ENCODE measurements around the gene TTLL8.

The TTLL8 gene

DNA sequence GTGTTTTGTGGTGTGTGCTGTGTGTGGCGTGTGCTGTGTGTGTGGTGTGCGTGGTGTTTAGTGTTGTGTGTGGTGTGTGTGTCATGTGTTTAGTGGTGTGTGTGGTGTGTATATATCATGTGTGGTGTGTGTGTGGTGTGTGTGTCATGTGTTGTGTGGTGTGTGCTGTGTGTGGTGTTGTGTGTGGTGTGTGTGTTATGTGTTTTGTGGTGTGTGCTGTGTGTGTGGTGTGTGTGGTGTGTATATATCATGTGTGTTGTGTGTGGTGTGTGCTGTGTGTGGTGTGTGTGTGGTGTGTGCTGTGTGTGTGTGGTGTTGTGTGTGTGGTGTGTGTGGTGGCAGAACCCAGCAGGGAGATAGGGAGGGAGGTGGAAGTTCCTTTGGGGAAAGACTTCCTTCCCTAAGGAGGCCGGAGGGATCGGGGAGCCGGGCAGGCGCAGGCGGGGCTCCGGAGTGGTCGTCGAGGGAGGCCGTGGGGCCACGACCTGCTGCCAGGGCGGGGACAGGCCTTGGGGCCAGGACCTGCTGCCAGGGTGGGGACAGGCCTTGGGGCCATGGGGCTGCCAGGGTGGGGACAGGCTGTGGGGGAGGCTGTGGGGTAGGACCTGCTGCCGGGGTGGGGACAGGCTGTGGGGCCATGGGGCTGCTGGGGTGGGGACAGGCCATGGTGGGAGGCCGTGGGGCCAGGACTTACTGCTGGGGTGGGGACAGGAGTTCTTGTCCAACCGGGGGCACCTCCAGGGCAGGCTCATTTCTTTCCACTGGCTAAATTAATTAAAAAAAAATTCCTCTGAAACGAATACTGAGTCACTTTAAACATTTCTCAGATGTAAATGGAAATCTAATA lies 82.3 kb downstream of the TTLL8 start:
- TF ChIP-seq, protein P1, sequence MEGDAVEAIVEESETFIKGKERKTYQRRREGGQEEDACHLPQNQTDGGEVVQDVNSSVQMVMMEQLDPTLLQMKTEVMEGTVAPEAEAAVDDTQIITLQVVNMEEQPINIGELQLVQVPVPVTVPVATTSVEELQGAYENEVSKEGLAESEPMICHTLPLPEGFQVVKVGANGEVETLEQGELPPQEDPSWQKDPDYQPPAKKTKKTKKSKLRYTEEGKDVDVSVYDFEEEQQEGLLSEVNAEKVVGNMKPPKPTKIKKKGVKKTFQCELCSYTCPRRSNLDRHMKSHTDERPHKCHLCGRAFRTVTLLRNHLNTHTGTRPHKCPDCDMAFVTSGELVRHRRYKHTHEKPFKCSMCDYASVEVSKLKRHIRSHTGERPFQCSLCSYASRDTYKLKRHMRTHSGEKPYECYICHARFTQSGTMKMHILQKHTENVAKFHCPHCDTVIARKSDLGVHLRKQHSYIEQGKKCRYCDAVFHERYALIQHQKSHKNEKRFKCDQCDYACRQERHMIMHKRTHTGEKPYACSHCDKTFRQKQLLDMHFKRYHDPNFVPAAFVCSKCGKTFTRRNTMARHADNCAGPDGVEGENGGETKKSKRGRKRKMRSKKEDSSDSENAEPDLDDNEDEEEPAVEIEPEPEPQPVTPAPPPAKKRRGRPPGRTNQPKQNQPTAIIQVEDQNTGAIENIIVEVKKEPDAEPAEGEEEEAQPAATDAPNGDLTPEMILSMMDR (IDR thresholded peaks at IDR 0.05; ENCODE audit: low read depth, low read length) = no peak
- Histone ChIP-seq H3K4me1 (peaks cover 3% of the 10 kb centered on the region), H3K9me3 (no peaks in the 10 kb centered on the region; the same call in 1 of the 2 replicates), H3K36me3 (no peaks in the 10 kb centered on the region), H3K4me3 (ENCODE audit: low read depth, low read length) (no peak overlapping the region), H3K27me3 (no peaks in the 10 kb centered on the region; the same call in 1 of the 2 replicates)
- peak; percentile 28 for DNase-seq

DNA sequence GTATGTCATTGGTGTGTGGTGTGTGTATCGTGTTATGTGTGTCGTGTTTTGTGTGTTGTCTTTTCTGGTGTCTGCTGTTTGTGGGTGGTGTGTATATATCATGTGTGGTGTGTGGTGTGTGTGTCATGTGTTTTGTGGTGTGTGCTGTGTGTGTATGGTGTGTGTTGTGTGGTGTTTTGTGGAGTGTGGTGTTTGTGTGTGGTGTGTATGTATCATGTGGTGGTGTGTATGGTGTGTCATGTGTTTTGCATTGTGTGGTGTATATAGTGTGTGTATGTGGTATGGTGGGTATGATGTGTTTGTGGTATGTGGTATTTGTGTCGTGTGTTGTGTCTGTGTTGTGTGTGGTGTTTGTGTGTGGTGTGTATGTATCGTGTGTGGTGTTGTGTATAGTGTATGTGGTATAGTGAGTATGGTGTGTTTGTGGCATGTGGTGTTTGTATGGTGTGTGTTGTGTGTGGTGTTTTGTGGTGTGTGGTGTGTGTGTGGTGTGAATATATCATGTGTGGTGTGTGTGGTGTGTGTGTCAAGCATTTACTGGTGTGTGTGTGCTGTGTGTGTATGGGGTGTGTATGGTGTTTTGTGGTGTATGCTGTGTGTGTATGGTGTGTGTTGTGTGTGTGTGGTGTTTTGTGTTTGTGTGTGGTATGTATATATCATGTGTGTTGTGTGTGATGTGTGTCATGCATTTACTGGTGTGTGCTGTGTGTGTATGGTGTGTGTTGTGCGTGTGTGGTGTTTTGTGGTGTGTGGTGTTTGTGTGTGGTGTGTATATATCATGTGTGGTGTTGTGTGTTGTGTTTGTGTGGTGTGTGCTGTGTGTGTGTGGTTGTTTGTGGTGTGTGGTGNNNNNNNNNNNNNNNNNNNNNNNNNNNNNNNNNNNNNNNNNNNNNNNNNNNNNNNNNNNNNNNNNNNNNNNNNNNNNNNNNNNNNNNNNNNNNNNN lies 84.8 kb downstream of the TTLL8 start:
- DNase-seq = no peak
- Histone ChIP-seq H3K4me3 (ENCODE audit: low read depth, low read length) (no peak overlapping the region), H3K4me1 (peaks cover 8% of the 10 kb centered on the region), H3K27me3 (no peaks in the 10 kb centered on the region; the same call in 1 of the 2 replicates), H3K36me3 (no peaks in the 10 kb centered on the region), H3K9me3 (no peaks in the 10 kb centered on the region; the same call in 1 of the 2 replicates)
- TF ChIP-seq, protein P1 (IDR thresholded peaks at IDR 0.05; ENCODE audit: low read depth, low read length) = no peak

DNA sequence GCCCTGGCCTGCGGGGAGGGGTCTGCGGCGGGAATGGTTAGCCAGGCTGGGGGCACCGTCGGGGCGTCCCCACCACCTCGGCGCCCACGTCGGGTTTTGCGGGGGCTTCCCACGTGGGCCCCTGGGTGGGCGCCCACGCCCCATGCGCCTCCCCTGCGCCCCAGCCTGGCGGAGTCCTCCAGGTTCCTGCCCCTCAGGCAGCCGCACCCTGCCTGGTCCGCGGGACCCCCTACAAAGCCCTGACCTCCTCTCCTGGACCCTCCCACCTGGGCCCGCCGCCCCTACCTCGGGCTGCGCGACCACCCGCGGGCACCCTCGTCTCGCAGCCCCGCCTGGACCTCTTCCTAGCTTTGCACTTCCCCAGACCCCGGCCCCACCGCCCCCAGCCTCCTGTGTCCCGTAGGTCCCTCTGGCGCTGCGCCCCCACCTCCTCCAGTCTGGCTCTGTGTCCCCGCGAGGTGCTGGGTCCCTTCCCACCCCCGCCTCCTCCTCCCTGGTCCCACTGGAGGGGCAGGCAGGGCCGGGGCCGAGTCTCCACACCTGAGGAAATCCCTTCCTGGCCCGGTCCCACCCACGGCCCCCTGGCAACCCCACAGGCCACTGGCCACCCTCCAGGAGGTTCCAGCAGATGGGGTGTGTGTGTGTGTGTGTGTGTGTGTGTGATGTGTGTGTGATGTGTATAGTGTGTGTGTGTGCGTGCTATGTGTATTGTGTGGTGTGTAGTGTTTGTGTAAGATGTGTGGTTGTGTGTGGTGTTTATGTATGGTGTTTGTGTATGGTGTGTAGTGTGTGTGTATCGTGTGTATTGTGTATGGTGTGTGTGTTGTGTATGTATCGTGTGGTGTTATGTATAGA lies 85.7 kb downstream of the TTLL8 start:
- H3K9me3 ChIP-seq = no peaks in the 10 kb centered on the region; the same call in 1 of the 2 replicates
- TF ChIP-seq, protein P1 (IDR thresholded peaks at IDR 0.05; ENCODE audit: low read depth, low read length) = no peak
- peak; percentile 18 for DNase-seq
- H3K4me3 ChIP-seq (ENCODE audit: low read depth, low read length) = no peak overlapping the region
- no peaks in the 10 kb centered on the region; the same call in 1 of the 2 replicates for H3K27me3 ChIP-seq
- peaks cover 9% of the 10 kb centered on the region for H3K4me1 ChIP-seq
- no peaks in the 10 kb centered on the region for H3K36me3 ChIP-seq

DNA sequence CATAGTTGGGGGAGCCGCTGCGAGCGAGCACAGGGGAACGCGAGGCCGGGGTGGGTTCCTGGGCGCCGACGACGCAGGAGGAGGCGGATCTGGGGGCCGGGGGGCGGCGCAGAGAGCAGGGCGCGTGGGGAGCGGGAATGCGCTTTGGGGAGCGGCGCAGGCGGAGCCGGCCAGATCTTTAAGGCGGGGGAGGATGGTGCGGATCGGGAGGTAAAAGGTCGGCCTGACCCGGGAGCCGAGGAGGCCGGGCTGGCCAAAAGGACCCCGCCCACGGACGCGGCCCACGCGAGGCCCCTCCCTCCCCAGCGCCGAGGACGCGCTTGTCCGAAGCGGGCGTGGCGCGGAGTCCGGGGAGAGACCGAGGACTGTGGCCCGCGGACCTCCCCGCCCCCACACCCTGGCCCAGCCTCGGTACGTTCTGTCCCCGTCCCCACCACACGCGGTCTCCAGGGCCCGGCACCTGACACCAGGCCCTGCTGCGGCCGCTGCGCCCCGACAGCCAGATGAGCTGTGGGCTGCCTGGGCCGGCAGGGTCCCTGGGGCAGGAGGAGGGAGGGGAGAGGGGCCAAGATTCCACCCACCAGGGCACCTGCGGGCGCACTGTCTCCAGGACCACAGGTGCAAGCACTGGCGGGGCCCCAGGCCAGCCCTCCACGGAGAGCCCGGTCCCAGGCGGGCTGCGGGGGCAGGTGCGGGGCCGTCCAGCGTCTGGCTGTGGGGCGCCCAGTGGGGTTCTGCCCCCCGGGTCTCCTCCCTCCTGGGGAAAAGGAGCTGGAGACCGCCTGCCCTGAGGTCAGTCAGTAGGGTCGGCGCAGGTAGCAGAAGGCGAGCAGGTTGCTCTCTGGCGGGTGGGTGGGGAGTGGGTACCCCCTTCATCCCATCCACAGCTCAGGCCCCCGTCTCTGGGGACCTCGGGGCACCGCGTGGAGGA lies 86.6 kb downstream of the TTLL8 start:
- H3K4me3 ChIP-seq (ENCODE audit: low read depth, low read length) = peak overlapping the region; percentile 53
- H3K27me3 ChIP-seq = no peaks in the 10 kb centered on the region; the same call in 1 of the 2 replicates
- no peaks in the 10 kb centered on the region for H3K36me3 ChIP-seq
- DNase-seq = peak; percentile 49
- TF ChIP-seq, protein P1 (IDR thresholded peaks at IDR 0.05; ENCODE audit: low read depth, low read length) = no peak
- peaks cover 15% of the 10 kb centered on the region for H3K4me1 ChIP-seq
- no peaks in the 10 kb centered on the region; the same call in 1 of the 2 replicates for H3K9me3 ChIP-seq
